Measurements from ENCODE around the gene ARID5B.
A peak's percentile ranks its signal among the peaks of the same experiment; 100 is the strongest.

ARID5B gene

DNA sequence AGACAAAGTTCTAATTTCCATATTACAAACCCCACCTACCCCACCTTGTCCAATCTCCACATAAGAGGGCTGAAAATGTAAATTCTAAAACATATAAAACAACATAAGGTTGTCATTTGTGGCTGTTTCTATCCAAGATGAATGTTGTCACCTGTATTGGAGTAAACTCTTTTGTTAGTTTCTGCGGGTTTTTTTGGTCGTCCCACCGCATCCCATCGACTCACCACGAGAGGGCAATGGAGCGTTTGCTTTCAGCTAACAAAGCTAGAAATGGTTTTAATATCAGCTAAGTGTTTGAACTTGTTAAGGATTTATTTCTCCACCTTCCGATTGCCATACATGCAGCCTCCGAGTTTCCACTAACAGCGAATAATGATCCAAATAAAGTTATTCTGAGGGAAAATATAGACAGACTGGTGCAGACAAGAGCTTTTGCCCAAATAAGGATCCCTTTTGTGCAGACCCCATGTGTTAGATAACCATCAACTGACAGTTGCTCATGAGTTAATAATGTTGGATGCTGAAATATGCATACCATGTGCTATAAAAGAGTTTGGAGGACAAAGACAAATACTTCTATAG is 137.2 kb downstream of the ARID5B start:
- DNase-seq: peak; percentile 80 to 85 (median 83)

DNA sequence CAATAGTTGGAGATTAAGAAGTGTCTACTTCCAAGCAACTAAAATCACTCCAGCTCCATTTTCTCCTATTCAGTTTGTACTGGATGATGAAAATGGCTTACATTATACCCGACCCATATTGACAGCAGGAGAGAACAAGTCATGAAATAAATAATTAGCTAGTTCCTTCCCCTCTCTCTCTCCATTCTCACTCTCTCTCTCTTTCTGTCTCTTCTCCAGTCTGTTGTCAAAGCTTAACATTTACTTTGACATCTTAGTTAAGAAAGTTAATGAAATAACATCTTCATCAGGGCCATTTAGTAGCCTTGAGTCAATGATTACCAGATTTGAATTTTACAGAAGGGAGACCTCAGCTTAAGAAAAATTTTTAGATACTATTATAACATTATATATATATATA is 138.5 kb downstream of the ARID5B start:
- no peak for DNase-seq

DNA sequence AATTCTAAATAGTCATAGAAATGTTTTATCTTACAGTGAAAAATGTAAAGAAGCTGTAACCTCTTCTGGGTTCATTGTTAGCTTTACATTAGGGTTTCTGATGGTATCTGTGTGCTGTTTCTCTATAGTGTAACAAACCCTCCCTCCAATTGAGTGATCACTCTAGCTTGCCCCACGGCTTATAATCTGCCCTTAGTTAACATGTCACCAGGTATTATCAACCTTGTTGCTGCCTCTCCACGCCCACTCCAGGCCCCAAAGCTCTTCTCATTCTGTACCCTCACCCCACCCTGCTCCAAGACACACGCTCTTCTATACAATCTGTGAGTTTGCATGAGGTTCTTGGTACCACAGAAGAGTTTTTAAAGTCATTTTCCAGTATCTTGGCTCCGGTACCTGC is 139.4 kb downstream of the ARID5B start:
- DNase-seq: no peak

DNA sequence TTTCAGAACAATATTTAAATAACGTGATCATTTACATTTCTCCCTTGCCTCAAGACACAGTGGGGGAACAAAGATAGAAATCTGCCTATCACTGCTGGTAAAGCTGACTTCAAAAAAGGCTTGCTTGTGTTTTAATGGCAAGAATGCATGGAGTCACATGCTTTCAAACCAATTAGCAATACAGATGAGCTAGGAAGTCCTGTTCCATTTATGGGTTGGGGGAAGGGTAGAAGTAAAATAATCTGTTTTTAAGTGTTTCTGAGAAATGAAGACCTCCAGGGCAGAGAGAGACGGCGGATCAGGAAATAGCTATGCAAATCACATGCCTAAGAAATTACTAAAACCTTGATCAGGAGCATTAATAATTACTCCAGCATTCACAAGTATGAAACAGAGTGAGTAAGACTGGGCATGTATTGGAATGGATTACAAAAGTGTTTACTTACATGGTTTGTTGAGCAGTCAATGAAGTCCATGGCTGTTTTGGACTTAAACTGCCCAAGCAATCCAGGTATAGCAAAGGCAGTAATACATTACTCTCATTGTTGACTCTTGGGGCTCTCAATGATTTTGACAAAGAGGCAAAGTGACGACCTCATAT is 142.0 kb downstream of the ARID5B start:
- DNase-seq: no peak

DNA sequence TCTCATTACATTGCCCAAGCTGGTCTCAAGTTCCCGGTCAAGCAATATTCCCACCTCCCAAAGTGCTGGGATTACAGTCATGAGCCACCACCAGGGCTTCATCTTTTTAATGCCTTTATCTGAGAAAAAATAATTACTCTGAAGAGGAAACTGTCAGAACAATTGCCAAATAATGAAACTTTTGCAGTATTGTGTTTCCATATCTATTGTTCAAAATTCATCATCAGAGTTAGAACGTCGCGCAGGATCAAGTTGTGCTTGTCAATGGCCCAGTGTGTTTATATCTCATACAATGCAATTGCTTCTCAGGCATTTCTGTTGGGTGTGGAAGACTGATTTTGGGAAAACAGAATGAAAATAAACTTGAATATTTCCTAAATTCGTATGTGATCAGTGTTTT is 143.1 kb downstream of the ARID5B start:
- DNase-seq: peak in 2 of 3 donors; percentile 51 to 56

DNA sequence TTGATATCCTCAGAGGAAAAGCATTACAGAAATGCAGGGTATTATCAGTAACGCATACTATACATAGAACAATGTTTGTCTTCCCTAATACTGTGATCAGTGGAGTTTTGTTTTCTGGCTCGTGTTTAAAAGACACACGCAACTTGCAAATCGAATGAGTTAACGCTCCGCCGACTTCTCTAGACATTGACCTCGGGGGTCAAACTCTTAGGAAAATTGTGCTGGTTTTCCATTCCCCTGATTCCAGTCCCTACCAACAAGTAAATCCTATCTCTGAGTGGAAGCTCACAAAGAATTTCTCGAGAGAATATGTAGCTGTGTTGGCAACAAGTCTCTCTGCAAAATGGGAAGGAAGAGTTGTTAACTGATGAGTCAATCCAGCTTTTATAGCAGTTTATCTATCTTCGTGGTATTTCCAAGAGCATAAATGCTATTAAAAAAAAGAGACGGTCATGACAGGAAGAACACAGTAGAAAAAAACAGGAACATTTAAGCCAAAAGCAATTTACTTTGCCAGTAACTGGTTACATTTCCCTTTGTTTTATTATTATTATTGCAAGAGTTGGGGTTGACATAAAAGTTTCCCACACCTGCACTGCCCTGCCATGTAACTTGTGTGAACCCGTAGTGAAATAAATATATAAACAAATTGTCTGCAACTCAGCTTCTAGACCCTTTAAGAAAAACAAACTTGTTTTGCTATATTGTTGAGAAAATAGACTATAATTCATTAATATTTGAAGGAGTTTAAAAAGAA is 144.4 kb downstream of the ARID5B start:
- DNase-seq: peak; percentile 62 to 93 (median 87)

DNA sequence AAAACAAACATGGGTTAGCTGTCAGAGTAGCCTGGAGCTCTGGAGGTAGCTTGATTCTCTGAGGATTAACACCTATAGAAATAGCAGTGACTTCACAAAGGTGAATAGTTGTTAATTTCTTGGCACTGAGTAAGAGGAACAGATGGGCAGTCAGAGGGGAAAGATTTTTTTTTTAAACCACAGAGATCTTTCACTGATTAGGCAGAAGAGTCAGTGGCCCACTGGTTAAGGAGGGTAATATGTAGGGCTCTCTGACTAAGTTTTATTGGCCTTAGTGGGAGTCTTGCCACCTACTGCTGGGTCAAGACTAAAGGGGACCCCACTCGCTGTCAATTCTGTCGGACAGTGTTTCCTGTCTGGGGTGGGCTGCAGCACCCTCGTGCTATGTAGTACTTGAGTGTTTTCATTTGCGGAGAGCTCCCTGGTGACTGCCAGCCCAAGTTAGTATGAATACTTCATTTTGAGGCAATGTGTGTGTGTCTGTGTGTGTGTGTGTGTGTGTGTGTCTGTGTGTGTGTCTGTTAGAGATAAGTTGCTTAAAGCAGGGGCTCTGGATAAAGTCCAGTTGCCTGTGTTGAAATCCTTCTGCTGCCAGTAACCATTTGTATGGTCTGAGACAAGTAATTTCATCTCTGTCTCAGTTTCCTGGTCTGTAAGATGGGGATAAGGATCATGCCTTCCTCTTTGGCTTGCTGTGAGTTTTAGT is 145.2 kb downstream of the ARID5B start:
- peak in 2 of 3 donors; percentile 25 to 57 for DNase-seq

DNA sequence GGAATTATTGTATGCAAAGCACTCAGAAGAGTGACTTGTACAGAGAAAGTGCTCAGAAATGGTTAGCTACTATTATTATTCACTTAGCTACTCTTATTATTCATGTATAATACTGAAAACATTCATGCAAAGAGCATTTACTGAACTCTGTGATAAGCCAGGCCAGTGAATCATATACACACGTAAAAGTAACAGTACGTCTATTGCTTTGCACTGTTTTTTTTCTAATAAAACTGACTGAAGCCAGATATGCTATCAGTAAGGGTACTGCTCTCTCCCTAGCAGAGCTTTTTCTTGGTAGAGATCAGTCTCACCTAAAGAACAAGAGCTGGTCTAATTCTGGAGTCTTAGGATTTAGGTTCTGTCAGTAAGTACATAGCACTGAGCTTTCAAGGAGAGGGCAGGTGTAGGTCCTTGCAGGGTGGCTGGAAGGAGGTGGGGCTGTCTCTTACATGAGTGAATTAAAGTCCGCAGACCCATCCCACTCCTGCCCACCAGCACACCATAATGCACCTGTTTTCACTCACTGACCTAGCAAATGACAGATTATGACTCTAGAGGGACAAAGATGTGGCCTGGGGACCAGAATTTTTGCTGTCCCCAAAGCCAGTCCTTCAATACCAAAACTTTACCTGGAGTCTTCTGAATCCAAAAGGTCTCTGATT is 145.9 kb downstream of the ARID5B start:
- DNase-seq: no peak

DNA sequence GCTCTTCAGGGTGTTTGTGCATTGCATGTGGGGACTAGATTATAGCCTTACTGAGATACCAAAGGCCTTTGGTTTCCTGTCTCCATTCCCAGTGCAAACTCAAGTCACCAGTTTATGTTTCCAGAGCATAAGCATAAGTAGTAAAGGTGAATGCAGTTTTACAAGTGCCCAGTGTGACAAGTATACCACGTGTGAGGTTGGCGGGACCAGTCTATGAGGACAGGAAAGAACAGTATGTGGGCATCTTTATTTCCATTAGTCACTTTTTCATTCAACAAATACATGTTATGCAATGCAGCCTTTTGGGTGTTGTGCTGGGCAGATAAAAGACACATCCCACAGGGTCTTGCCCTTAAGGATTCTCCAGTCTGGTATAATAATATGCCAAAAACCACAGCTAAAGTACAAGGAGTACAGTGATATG is 146.5 kb downstream of the ARID5B start:
- peak; percentile 40 to 55 (median 53) for DNase-seq

DNA sequence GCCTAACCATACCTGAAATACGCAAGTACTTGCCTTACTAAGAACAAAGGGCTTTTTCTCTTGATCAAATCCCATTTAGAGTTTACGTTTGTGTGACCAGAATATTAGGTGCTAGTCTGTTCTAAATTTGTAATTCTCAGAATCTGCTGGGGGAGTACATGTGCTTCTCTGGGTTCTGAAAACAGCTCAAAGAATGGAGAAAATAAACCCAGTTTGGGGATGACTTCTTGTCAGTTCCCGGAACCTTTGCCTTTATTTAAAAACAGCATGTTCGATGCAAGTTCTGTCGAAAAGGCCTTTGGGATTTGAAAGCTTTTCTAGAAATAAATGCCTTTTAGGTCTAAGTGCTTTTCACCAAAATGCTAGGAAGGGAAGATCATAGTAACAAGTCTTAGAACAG is 147.0 kb downstream of the ARID5B start:
- DNase-seq: no peak

DNA sequence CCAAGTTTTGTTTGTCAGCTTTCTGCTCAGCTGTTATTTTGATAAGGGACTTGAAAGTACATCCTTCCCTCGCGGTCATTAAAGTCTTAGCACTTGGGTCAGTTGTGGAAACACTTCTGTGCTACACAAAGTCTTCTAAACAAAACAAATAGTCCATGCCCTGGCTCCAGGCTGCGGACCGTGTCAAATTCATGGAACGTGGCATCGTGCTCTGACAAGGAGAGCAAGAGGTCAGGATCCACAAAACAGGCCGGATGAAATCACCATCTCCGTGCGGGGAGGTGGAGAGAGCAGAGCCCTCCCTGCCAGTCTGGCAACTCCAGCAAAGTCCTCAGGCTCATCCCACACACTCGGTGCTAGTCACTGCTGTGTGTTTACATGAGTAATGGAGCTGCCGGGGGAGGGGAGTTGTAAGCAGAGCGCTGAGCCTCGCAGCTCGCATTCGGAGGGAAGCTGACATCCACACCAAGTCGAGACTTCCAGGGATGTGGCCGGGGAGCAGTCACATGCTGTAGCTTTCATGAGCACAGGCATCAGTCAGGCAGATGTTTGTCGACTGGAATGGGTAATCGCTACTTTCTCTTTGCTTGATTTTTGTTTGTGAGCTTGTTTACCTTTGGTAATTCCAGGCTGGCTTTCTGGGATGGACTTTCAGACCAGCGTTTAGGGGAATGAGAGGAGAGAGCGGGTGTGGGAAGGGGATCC is 147.6 kb downstream of the ARID5B start:
- DNase-seq: peak; percentile 95 to 97 (median 97)

DNA sequence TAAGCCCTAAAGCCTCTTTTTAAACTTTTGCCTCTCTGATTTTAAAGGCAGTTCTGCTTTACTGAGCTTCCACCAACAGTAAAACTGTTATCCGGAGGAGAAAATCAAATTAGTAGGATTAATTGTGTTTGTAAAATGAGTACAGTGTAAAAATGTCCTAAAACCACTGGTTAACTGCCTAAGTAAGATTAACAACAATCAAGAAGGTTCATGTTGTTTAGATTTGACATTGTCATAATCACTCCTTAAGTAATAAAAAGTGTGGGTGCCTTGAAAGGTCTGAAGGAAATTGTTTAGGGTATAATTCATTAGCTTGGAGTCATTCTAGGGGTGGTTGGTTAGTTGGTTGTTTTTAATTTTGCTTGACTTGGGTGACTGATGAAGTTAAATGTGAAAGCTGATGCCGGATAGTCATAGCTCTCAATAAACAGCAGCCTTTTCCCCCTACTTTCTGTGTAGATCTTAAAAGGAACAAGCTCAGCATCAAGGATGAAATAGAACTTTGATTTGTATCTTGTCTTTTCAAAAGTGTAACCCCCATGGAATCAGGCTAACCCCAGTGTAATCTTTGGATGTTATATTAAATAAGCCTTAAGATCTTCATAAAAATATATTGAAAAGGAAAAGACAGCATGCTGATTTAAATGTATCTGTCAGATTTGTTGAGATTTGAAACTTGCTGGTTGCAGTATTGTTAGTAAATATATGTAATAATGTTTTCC is 148.3 kb downstream of the ARID5B start:
- DNase-seq: no peak

DNA sequence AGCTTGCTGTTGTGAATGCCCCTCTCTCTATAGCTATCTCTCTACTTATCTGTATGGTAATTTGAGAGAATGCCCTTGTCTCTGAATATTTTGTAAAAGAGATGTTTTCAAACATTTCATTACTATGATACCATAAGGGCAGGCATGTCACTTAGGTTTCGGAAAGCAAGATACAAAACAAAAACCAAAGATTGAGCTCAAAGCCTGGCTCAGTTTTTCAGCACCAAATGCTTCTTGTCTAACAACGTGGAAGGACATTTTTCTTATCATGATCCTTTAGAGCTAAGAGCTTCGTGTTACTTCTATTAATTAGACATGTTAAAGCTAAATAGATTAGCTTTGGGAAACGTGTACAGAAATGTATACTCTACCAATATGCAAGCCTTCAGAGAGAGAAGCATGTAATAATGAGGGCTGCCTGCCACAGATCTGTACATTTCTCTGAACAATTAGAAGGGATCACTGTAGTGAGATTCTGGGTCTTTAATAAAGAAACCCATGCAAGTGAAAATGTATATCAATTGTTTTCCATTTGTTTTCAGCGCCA is 148.9 kb downstream of the ARID5B start:
- no peak for DNase-seq

DNA sequence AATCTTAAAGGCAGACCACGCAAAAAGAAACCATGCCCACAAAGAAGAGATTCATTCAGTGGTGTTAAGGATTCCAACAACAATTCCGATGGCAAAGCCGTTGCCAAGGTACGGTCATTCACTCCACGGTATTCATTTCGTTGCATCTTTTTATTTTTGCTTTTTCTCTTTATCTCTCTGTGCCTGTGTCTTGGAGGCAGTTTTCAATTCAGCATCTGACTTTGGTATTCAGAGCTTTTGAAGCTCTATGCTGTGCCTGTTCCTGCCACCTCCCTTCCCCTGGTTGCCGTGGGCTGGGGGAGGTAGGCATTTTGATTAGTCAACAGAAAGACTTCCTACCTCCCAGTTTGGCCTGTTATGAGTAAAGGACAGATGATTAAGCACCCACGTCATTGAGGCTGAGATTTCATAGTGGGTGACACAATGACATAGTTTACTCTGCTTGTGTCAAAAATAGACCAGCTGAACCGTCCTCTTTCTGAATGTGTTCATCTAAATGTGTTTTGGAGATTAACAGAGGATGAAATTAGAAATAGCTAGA is 149.5 kb downstream of the ARID5B start:
- DNase-seq: peak; percentile 88 to 97 (median 95)

DNA sequence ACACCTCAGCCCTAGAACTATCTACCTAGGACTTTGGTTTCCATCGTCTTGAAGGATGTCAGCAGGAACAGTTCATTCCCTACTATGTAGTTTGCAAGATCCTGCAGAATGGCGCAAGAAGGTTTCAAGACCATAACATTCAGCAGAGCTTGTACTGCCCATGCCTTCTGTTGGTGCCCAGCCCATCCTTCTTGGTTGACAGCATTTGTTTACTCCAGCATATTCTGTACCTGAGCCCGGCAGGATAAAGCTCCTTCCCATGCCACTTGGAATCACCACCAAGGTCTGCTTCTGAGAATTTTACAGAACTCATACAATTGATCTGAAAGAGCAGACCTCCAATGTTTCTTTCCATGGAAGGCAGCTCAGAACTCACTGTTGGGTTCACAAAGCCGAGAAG is 150.8 kb downstream of the ARID5B start:
- DNase-seq: no peak

DNA sequence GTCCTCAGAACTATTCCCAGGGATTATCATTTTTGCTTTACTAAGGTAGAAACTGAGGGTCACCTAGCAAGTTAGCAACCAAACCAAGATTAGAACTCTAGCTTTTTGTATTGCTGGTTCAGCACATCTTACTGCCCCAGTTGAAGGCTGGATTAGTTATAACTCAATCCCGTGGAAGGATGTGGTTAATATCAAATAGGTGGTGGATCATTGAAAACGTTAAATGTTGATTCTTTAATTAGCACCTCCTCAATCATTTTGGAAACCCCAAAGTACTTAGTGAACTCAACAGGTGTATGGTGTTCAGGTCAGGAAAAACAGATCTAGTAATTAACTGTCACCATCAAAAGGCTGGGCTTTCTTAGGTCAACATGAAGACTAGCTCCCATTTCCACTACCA is 152.4 kb downstream of the ARID5B start:
- DNase-seq: no peak

DNA sequence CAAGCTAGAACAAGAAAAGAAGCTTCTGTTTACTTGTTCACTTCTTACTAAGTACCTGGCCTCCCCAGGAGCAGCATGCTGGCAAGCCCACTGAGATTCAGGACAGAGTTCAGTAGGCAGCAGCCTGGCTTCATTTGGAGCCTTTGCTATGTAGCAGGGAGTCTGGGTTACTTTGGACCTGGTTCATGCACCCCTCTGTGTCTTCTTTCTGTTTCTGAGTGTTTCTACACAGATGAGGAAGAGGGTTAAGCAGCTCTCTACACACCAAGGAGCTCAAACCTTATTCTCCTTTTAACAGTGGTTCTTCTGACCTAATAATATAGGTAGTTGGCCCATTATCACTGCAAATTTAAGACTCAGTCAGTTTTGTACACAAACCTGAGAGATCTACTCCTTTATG is 152.9 kb downstream of the ARID5B start:
- DNase-seq: no peak

DNA sequence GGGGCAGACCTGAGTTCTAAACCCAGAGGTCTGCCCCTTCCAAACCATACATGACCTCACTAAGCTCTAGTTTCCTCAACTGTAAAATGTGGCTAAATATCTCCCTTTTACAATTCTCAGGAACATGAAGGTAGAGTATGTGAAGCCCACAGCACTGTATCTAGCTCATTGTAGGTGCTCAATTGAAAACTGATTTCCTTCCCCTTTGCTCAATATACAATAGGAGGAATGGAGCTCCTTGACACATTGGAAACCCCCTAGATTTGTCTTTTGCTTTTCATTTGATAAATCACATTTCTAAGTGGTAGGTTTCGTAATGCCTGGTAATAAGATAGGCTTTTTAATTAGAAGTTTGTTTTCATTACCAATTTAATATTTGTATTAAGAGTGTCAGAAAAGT is 153.3 kb downstream of the ARID5B start:
- peak; percentile 53 to 75 (median 70) for DNase-seq

DNA sequence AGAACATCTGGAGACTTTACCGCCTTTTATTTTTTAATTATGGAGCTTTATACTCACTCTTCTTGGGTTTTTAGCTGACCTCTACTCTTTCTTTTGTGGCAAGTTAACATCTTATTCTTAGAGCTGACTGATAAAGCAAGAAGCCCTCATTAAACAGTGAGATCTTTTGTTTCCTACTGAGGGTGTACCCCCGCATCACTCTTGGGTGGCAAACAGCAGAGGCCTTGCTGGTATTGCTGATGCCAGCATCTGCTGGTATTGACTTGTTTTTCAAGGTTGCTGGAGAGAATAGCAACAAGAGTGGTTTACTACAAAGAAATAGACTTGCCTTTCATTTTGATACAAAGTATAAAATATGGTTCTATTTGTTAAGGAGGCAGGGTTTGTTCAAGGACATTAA is 154.7 kb downstream of the ARID5B start:
- DNase-seq: no peak

DNA sequence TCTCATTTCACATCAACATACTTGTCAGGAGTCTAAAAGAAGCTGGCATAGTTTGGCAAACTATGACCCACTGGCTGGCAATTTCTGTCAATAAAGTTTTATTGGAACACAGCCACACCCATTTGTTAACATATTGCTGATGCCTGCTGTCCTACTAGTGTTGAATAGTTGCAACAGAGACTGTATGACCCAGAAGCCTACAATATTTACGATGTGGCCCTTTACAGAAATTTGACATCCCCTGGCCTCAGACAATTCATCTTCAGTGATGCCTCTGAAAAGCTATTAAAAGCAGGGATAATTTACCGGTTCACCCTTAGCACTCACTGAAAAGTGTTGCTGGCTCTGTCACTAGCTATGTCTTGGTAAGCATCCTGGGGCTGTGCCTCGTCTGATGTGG is 155.2 kb downstream of the ARID5B start:
- no peak for DNase-seq

DNA sequence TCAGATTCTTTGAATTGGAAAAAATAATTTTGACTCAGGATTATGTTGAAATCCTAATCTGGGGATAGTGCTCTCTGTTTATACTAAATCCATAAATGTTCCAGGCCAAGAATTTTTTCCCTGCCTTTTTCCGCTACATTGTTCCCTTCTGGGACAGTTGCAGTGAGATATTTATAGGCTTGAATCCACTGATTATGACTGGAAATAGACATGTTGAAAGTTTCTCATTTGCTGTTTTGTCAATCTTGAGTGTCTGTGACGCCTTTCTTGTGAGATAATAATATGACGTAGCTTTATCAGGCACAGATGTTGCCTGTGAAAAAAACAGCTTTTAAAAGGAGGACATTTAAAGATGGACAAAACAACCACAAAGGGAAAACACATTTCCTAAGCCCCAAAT is 155.9 kb downstream of the ARID5B start:
- no peak for DNase-seq
